Right hindlimb (tissue), 1 donor: ENCODE measurements around the gene GGTLC3.
"Not testable (repeated sequence)": the region's sequence is repeated elsewhere in the genome, so short reads cannot be mapped to it uniquely, and the experiment has no call there.

ENCODE experiments used
- DNase-seq: peaks from one replicate; pipeline ENCODE4 v3.0.0-alpha.2; 2018

Gene GGTLC3

DNA sequence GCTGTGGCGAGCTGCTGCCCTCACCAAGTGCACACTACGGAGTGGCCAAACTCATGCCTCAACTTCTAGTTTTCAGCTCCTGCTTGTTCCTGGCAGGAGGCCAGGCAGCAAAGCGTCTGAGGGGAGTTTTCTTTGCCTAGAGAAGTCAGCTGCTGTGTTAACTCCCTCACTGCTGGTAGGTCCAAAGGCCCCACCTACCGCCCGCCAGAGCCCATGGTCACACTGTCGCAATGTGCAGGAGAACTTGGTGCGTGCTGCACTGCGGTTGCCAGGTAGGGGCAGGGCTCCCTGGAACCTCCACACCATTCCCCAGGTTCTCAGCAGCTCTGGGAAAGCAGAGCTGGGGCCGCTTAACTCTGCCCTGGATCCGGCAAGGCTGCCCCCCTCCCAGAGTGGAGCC is 5.6 kb downstream of the GGTLC3 start:
- not testable (repeated sequence) for DNase-seq

DNA sequence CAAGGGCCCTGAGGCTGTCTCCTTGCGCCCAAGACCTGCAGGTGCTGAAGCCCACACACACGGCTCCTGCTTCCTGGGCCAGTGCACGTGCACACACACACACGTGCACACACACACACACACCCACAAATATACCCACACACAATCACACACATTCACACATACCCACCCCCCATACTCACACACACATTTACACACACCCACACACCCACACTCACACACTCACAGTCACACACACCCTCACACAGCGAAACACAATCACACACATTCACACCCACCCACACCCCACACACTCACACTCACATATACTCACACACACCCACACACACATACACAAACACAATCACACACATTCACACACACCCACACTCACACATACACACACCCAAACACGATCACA is 6.6 kb downstream of the GGTLC3 start:
- not testable (repeated sequence) for DNase-seq

DNA sequence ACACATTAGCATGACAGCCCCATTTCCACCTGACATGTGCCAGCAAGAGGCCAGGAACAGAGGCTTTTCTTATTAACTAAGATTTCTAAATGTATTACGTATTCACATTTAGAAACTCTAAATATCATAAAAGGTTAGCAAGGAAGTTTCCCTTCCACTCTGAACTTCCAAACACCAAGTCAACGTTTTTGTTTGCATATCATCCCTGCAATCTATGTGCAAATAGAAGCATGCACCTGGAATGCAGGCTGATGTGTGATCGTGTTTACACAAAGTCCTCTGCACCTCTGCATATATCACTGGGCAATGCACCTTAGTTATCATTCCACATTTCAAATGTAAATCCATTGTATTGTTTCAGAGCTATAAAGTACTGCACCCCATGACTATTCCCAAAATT is 21.7 kb downstream of the GGTLC3 start:
- DNase-seq: not testable (repeated sequence)
